Caco-2 (cell line): Measurements from ENCODE around the gene ULK1. TPM values are rescaled to one million over a fixed set of nuclear protein-coding genes. Genes with fewer than 3 reads are reported as not detected.

Source experiments
- BruUV-seq: library from RNA; stranded (reverse); fragments of 400-500 nt; replicated peaks from 2 replicates; lab custom pipeline; 2021; lab: Mats Ljungman, UMichigan
- CTCF ChIA-PET: fragments of 300-600 bp; sonication (Branson Sonifier 250); formaldehyde crosslinking; loops from one replicate; lab custom pipeline; 2022; ENCODE audit warnings: antibody characterized with exemption; lab: Charles Lee
- POLR2A ChIA-PET: fragments of 300-600 bp; sonication (Branson Sonifier 250); formaldehyde crosslinking; loops from one replicate; lab custom pipeline; 2022; ENCODE audit warnings: antibody characterized with exemption; lab: Charles Lee
- DNase-seq, 2 experiments: peaks; one replicate each; pipeline versions ENCODE4 v3.0.0 to v3.0.0-alpha.2; 2020 to 2022
- H3K27me3 ChIP-seq: replicated peaks from 2 replicates; pipeline ENCODE4 v1.6.0; 2011; ENCODE audit warnings: low read length; ENCODE audit not compliant: control insufficient read depth, insufficient read depth
- H3K36me3 ChIP-seq: 2 replicates; pipeline ENCODE4 v1.5.1; 2011; ENCODE audit warnings: low read length; ENCODE audit not compliant: control insufficient read depth, insufficient read depth
- H3K4me1 ChIP-seq: fragments of 250-450 bp; sonication (Bioruptor Pico); 2 replicates; pipeline ENCODE4 v1.5.1; 2020; ENCODE audit warnings: mild to moderate bottlenecking
- H3K4me3 ChIP-seq: 2 replicates; pipeline ENCODE4 v1.5.1; 2011; ENCODE audit warnings: low read depth, mild to moderate bottlenecking, control low read depth, low read length
- H3K9me3 ChIP-seq: fragments of 250-450 bp; sonication (Bioruptor Pico); 2 replicates; pipeline ENCODE4 v1.5.1; 2020; ENCODE audit warnings: mild to moderate bottlenecking, moderate library complexity
- H3K27ac Mint-ChIP-seq: one replicate; pipeline ENCODE4 v1.8.0; 2022; ENCODE audit warnings: mixed read lengths; ENCODE audit not compliant: unreplicated experiment
- H3K27me3 Mint-ChIP-seq: one replicate; pipeline ENCODE4 v1.8.0; 2022; ENCODE audit warnings: mixed read lengths; ENCODE audit not compliant: insufficient read depth, unreplicated experiment
- H3K36me3 Mint-ChIP-seq: one replicate; pipeline ENCODE4 v1.8.0; 2022; ENCODE audit warnings: mild to moderate bottlenecking, mixed read lengths; ENCODE audit not compliant: insufficient read depth, unreplicated experiment
- H3K4me1 Mint-ChIP-seq: one replicate; pipeline ENCODE4 v1.8.0; 2022; ENCODE audit warnings: low read depth, mixed read lengths; ENCODE audit not compliant: unreplicated experiment
- H3K4me3 Mint-ChIP-seq: one replicate; pipeline ENCODE4 v1.8.0; 2022; ENCODE audit warnings: mild to moderate bottlenecking, moderate library complexity, mixed read lengths; ENCODE audit not compliant: unreplicated experiment
- H3K9me3 Mint-ChIP-seq: one replicate; pipeline ENCODE4 v1.8.0; 2022; ENCODE audit warnings: mixed read lengths; ENCODE audit not compliant: unreplicated experiment
- CTCF ChIP-seq, 2 experiments: fragments of 200-600 bp in 1 of 2; IDR thresholded peaks; 1 replicate in 1 of 2; 2 replicates in 1 of 2; pipeline versions ENCODE4 v1.5.1 to v1.8.0; 2011 to 2022; ENCODE audit warnings: antibody characterized with exemption in 1 of 2, control low read depth in 1 of 2, inconsistent platforms in 1 of 2, low read depth in 1 of 2, low read length in 1 of 2, mild to moderate bottlenecking in 1 of 2, moderate library complexity in 1 of 2; ENCODE audit not compliant: insufficient read depth in 1 of 2, severe bottlenecking in 1 of 2, unreplicated experiment in 1 of 2
- intact Hi-C: fragments of 100-400 bp; cut with micrococcal nuclease; formaldehyde crosslinking; loops from one replicate; pipeline ENCODE4 v1.10.0; 2022; ENCODE audit not compliant: unreplicated experiment
- total RNA-seq: library from RNA; stranded (reverse); gene quantifications from 2 replicates; pipeline ENCODE4 v1.2.3, GENCODE V29; 2022

Gene ULK1
- total RNA-seq, 1 experiment from 2014 or later, result 61.1 TPM

GRCh38 chr12:131908092-131909080 lies 14.0 kb downstream of the ULK1 start:
- no peak for DNase-seq
- Mint-ChIP-seq H3K9me3 (no peaks in the 10 kb centered on the region), H3K4me1 (no peaks in the 10 kb centered on the region), H3K36me3 (peaks cover 21% of the 10 kb centered on the region), H3K27me3 (no peaks in the 10 kb centered on the region), H3K4me3 (no peak overlapping the region), H3K27ac (no peak overlapping the region)
- ChIA-PET POLR2A (no interaction called here), CTCF (no interaction called here)
- Histone ChIP-seq H3K9me3 (no peaks in the 10 kb centered on the region), H3K36me3 (no peaks in the 10 kb centered on the region; the same call in 1 of the 2 replicates), H3K27me3 (no peaks in the 10 kb centered on the region), H3K4me1 (no peaks in the 10 kb centered on the region), H3K4me3 (no peak overlapping the region)
- intact Hi-C loops, result no loop called here
- no TSS peak for BruUV-seq
- TF ChIP-seq CTCF (IDR thresholded peaks at IDR 0.05; ENCODE audit: insufficient read depth in 1 of 2, low read depth in 1 of 2, low read length in 1 of 2, severe bottlenecking in 1 of 2, unreplicated experiment in 1 of 2), result no peak

- H3K9me3 Mint-ChIP-seq, result no peaks in the 10 kb centered on the region
- H3K4me3 Mint-ChIP-seq, result no peak overlapping the region
- Histone ChIP-seq H3K4me1 (no peaks in the 10 kb centered on the region), H3K36me3 (no peaks in the 10 kb centered on the region; the same call in 1 of the 2 replicates), H3K27me3 (no peaks in the 10 kb centered on the region), H3K9me3 (no peaks in the 10 kb centered on the region), H3K4me3 (no peak overlapping the region)
- TF ChIP-seq CTCF (IDR thresholded peaks at IDR 0.05; ENCODE audit: insufficient read depth in 1 of 2, low read depth in 1 of 2, low read length in 1 of 2, severe bottlenecking in 1 of 2, unreplicated experiment in 1 of 2), result no peak
- DNase-seq, result no peak
- intact Hi-C loops, result no loop called here
- CTCF ChIA-PET, result no interaction called here
- H3K27ac Mint-ChIP-seq, result no peak overlapping the region
- no peaks in the 10 kb centered on the region for H3K27me3 Mint-ChIP-seq
- no TSS peak for BruUV-seq
- H3K36me3 Mint-ChIP-seq, result peaks cover 14% of the 10 kb centered on the region
- POLR2A ChIA-PET, result no interaction called here
- H3K4me1 Mint-ChIP-seq, result no peaks in the 10 kb centered on the region
Measured at GRCh38 chr12:131909081-131909751, 14.8 kb downstream of the ULK1 start.

GRCh38 chr12:131909752-131910219 lies 15.4 kb downstream of the ULK1 start:
- no peaks in the 10 kb centered on the region for H3K9me3 Mint-ChIP-seq
- no peaks in the 10 kb centered on the region for H3K27me3 ChIP-seq
- peaks cover 13% of the 10 kb centered on the region for H3K36me3 Mint-ChIP-seq
- H3K27ac Mint-ChIP-seq, result no peak overlapping the region
- H3K9me3 ChIP-seq, result no peaks in the 10 kb centered on the region
- H3K27me3 Mint-ChIP-seq, result no peaks in the 10 kb centered on the region
- TF ChIP-seq CTCF (IDR thresholded peaks at IDR 0.05; ENCODE audit: insufficient read depth in 1 of 2, low read depth in 1 of 2, low read length in 1 of 2, severe bottlenecking in 1 of 2, unreplicated experiment in 1 of 2), result no peak
- H3K4me1 Mint-ChIP-seq, result no peaks in the 10 kb centered on the region
- H3K4me3 Mint-ChIP-seq, result no peak overlapping the region
- no peaks in the 10 kb centered on the region; the same call in 1 of the 2 replicates for H3K36me3 ChIP-seq
- intact Hi-C loops, result no loop called here
- no peak overlapping the region for H3K4me3 ChIP-seq
- no peak for DNase-seq
- ChIA-PET POLR2A (no interaction called here), CTCF (no interaction called here)
- no peaks in the 10 kb centered on the region for H3K4me1 ChIP-seq
- no TSS peak for BruUV-seq
